Retinal pigment epithelial cell (primary cell): Measurements from ENCODE around the gene SAA2.
A peak's percentile ranks its signal among the peaks of the same experiment; 100 is the strongest.

ENCODE experiments used
- DNase-seq: peaks from one replicate; pipeline ENCODE4 v3.0.0-alpha.2; 2010; ENCODE audit warnings: low read depth
- H3K4me3 ChIP-seq: 2 replicates; pipeline ENCODE4 v1.5.1; 2011; ENCODE audit warnings: mild to moderate bottlenecking, low read length, control low read depth, moderate library complexity
- TF ChIP-seq, protein P1 (sequence below): conservative IDR thresholded peaks from 2 replicates; pipeline ENCODE4 v1.5.1; 2011; ENCODE audit warnings: low read depth, low read length, control low read depth, inconsistent platforms

The SAA2 gene

DNA sequence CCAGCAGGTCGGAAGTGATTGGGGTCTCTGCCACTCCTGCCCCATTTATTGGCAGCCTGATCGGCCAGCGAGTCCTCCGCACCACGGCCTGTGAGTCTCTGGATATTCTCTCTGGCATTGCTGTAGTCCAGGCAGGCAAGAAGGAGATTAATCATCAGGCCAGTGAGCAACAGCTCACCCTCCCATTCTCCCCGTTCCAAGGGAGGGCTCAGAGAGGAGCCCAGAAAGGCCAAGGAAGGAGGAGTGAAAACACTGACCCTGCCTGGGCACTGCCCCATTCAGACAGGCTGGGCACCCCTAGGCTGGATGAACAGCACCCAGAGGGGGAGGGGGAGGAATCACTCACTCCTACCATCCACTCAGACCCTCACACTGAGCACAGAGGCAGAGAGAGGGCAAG is 3.1 kb downstream of the SAA2 start:
- no peak for DNase-seq
- TF ChIP-seq, protein P1, sequence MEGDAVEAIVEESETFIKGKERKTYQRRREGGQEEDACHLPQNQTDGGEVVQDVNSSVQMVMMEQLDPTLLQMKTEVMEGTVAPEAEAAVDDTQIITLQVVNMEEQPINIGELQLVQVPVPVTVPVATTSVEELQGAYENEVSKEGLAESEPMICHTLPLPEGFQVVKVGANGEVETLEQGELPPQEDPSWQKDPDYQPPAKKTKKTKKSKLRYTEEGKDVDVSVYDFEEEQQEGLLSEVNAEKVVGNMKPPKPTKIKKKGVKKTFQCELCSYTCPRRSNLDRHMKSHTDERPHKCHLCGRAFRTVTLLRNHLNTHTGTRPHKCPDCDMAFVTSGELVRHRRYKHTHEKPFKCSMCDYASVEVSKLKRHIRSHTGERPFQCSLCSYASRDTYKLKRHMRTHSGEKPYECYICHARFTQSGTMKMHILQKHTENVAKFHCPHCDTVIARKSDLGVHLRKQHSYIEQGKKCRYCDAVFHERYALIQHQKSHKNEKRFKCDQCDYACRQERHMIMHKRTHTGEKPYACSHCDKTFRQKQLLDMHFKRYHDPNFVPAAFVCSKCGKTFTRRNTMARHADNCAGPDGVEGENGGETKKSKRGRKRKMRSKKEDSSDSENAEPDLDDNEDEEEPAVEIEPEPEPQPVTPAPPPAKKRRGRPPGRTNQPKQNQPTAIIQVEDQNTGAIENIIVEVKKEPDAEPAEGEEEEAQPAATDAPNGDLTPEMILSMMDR: no peak

DNA sequence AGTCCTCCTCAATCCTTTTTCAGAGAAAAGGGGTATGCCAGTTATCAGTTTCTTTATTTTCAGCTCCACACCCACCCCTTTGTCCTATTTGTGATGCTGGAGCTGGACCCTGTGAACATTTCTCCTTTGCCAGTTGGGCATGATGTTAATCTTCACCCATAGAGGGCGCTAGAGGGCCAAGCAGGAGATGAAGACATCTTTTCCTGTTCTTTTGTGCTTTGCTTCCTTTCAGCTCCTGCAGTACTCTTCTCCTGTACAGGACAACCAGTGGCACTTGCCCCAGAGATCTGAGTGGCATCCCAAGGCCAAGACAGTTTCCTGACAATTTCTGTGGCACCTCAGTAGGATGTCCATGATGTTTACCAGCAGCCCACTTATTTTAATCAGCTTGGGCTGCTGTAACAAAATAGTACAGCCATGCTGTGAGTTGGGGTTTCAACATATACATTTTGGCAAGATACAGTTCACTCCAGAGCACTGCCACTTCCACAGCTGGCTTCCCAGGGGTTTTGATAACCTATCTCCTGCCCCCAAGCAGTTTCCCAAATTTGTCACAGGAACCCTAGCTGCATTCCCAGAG is 4.6 kb downstream of the SAA2 start:
- DNase-seq: peak; percentile 23
- TF ChIP-seq, protein P1: peak; percentile 85
- H3K4me3 ChIP-seq: no peak overlapping the region

More for the DNA sequence above, 3.1 kb downstream of the SAA2 start:
- no peak overlapping the region for H3K4me3 ChIP-seq

DNA sequence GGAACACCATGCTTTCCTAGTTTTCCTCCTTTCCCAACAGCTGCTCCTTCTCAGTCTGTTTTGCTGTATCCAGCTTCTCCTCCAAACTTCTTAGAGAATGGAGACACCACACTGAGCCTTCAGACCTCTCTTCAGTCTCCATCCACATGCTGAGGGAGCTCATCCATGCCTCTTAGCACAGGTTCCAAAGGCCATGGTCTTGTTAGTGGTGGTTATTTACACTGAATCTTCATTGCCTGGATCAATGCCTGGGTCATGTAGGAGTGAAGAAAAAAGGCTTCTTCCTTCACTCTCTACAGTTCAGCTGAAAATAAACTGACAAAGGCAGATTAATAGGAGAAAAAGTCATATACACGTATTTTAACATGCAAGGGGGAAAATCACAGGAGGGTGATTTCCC is 8.8 kb downstream of the SAA2 start:
- TF ChIP-seq, protein P1: no peak
- no peak for DNase-seq

DNA sequence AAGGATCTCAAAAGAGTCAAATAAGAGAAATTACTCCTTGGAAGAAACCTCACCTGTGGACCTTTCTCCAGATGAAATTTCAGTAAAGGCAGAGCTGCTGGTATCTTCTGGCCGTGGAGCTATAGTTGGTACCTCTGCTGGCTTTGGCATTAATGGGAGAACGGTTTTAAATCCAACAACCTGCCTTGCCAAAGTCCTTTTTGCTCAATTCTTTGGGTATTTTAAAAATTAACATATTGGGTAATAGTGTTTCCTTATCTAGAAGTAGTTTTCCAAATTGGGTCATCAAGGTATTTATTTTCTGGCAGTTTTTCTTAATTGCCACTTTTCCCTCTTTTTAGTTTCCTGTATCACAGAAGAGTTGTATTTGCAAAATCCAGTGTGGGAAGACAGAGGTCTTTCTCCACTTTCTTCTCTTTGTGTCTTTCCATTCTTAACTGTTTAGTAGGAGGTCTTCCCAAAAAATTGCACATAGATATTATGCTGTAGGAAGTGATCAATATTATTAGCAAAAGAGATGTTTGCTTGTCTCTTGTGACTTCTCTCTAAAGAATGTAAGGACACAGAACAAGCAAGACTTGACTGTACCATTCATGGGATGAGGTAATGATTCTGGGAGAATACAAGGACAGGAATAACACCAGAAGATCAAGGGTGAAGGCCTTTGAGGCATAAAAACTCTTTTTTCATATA is 11.7 kb downstream of the SAA2 start, which contains the start of gene SAA4:
SAA4 (minus strand) TSS at position 139 of the 693 bp plus-strand sequence. CDS start 876 bp downstream, outside the sequence.
- TF ChIP-seq, protein P1: no peak
- no peak within 1 kb of the TSS for H3K4me3 ChIP-seq
- no peak for DNase-seq

More for the DNA sequence above, 8.8 kb downstream of the SAA2 start:
- no peak overlapping the region for H3K4me3 ChIP-seq

DNA sequence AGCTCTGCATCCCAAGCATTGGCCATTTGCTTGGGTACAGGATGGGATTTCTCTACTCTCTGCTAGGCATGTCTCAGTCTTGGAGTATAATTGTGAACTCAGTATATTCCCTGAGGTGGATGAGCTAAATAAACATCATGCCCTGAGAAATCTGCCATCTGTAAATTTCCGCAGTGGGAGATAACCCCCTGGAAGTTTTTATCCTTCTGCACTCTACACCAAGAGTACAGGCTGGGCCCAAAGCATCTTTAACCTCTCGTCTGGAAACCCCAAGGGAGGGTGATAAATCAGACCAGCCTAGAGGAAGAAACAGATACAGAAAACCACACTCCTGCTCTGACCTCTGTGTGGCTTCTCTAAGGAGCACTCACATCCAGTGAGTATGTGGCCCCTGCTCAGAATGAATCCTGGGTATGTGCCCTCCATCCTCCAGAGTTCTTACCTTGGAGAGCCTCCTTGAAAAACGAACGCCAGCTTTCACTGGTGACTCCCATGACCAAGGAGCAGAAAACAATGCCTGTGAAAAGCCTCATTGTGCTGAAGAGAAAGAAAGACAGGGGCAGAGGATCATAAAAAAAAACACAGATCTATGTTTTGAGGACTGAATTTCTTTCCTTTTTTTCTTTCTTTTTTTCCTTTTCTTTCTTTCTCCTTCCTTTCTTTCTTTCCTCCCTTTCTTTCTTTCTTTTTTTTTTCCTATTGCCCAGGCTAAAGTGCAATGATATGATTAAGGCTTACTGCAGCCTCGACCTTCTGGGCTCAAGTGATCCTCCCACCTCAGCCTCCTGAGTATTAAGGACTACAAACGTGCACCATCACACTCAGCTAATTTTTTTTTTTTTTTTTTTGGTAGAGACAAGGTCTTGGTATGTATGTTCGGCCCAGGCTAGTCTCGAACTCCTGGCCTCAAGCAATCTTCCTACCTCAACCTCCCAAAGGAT is 12.8 kb downstream of the SAA2 start:
- TF ChIP-seq, protein P1: no peak
- DNase-seq: no peak
- H3K4me3 ChIP-seq: no peak overlapping the region

DNA sequence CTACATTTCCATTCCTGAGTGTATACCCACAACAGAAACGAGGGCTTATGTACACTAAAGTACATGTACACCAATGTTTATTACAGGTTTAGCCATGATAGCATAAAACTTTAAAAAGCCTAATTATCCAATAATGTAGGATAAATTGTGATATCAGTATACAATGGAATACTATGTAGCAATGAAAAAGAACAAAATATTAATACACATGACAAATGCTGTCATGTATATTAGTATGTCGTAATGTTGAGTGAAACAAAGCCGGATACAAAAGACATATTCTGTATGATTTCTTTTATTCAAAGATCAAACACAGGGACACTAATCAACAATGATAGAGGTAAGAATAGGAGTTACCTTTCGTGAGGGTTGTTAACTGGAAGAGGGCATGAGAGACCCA is 14.6 kb downstream of the SAA2 start:
- no peak for DNase-seq
- TF ChIP-seq, protein P1: no peak
- no peak overlapping the region for H3K4me3 ChIP-seq
